ENCODE results near the gene PIH1D2. TPM values are rescaled to one million over a fixed set of nuclear protein-coding genes. Genes with fewer than 3 reads are reported as not detected.
"Not testable (repeated sequence)": the region's sequence is repeated elsewhere in the genome, so short reads cannot be mapped to it uniquely, and the experiment has no call there.

Gene PIH1D2
- total RNA-seq, 2 experiments from 2014 or later = 0.24 to 0.76 TPM

GRCh38 chr11:112097734-112098528, 24.1 kb upstream of the PIH1D2 start:
- no peak overlapping the region for H3K4me3 Mint-ChIP-seq
- CTCF ChIA-PET = interaction anchor here (1.0 kb wide), 1 partner anchor 16 kb away, joined by 3 read pairs; no protein-coding TSS in a partner anchor

GRCh38 chr11:112096194-112096593, 22.4 kb upstream of the PIH1D2 start:
- ATAC-seq (no peak), DNase-seq (no peak)
- CTCF ChIA-PET = interaction anchor here (1.1 kb wide), 1 partner anchor 16 kb away, joined by 3 read pairs; no protein-coding TSS in a partner anchor
- no peaks in the 10 kb centered on the region for H3K4me1 Mint-ChIP-seq (ENCODE audit: low read depth)
- no peaks in the 10 kb centered on the region for H3K27me3 Mint-ChIP-seq (ENCODE audit: low read depth)
- POLR2A ChIA-PET = no interaction called here
- peaks cover 32% of the 10 kb centered on the region for H3K36me3 Mint-ChIP-seq (ENCODE audit: low read depth)
- H3K4me3 Mint-ChIP-seq = no peak overlapping the region
- H3K27ac Mint-ChIP-seq = no peak overlapping the region
- no peaks in the 10 kb centered on the region for H3K9me3 Mint-ChIP-seq (ENCODE audit: insufficient read depth)

More at GRCh38 chr11:112097734-112098528, 24.1 kb upstream of the PIH1D2 start:
- DNase-seq (no peak), ATAC-seq (no peak)
- H3K36me3 Mint-ChIP-seq (ENCODE audit: low read depth) = peaks cover 20% of the 10 kb centered on the region
- no peaks in the 10 kb centered on the region for H3K9me3 Mint-ChIP-seq (ENCODE audit: insufficient read depth)
- no peak overlapping the region for H3K27ac Mint-ChIP-seq
- POLR2A ChIA-PET = interaction anchor here (0.7 to 1.4 kb wide), 2 partner anchors 8 to 12 kb away, joined by 3 to 4 read pairs; partner anchors contain the start of genes SDHD and TIMM8B
- H3K27me3 Mint-ChIP-seq (ENCODE audit: low read depth) = no peaks in the 10 kb centered on the region
- H3K4me1 Mint-ChIP-seq (ENCODE audit: low read depth) = no peaks in the 10 kb centered on the region

DNA sequence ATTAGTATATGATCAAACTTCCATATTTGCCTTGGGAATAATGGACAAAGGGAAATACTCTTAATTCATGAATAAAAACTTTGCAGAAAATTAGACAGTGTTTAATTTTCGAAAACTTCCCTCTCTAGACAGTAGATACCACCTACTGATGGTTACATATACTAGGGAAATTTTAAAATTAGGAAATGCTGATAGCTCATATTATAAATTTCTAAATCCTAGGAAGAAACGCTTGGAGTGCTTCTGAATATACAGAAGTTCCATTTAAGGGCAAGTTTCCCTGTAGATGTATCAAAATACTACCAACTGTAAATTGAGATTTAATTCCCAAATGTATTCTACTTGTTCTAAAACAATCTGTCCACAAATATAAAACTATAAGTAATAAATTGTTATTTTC, 21.5 kb upstream of the PIH1D2 start:
- H3K9me3 Mint-ChIP-seq (ENCODE audit: insufficient read depth); DNase-seq; H3K27me3 Mint-ChIP-seq (ENCODE audit: low read depth); POLR2A ChIA-PET; H3K4me1 Mint-ChIP-seq (ENCODE audit: low read depth); ATAC-seq; CTCF ChIA-PET; H3K27ac Mint-ChIP-seq; H3K4me3 Mint-ChIP-seq: not testable (repeated sequence)
- H3K36me3 Mint-ChIP-seq (ENCODE audit: low read depth) = peaks cover 38% of the 10 kb centered on the region

DNA sequence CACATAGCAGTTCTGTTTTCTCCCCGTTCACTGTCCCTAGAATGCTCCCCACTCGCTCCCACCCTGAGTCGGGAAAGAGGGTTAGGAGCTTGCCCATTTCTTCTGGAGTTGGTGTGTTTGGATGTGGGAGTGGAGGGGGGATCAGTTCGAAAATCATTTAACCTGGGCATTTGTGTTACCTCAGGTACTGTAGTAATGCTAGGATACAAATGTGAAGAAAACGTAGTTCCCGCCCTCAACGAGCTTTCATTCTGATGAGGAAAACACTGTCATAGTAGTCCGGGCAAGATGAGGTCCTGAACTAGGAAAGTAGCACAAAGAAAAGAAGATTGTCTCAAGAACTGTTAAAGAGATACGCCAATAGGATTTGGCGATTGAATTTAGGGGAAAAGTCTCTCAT, 13.4 kb upstream of the PIH1D2 start:
- DNase-seq (no peak), ATAC-seq (no peak)
- Mint-ChIP-seq H3K36me3 (ENCODE audit: low read depth) (peaks cover 88% of the 10 kb centered on the region), H3K9me3 (ENCODE audit: insufficient read depth) (no peaks in the 10 kb centered on the region), H3K4me1 (ENCODE audit: low read depth) (peaks cover 58% of the 10 kb centered on the region), H3K27ac (peak overlapping the region; percentile 96), H3K27me3 (ENCODE audit: low read depth) (no peaks in the 10 kb centered on the region), H3K4me3 (peak overlapping the region; percentile 99)
- CTCF ChIA-PET = interaction anchor here (0.9 to 2.5 kb wide), 6 partner anchors 25 to 216 kb away, joined by 3 to 9 read pairs (median 5); partner anchors contain the start of genes ALG9 and BCO2
- POLR2A ChIA-PET = interaction anchor here (0.8 to 1.5 kb wide), 5 partner anchors 12 to 161 kb away, joined by 3 to 5 read pairs (median 3); partner anchors contain the start of genes NKAPD1 and PIH1D2

- Mint-ChIP-seq H3K4me3 (peak within 1 kb of the TSS; percentile 99), H3K4me1 (ENCODE audit: low read depth) (peaks cover 58% of the 10 kb centered on the region), H3K9me3 (ENCODE audit: insufficient read depth) (no peaks in the 10 kb centered on the region), H3K27ac (peak within 1 kb of the TSS; percentile 96), H3K36me3 (ENCODE audit: low read depth) (peaks cover 87% of the 10 kb centered on the region), H3K27me3 (ENCODE audit: low read depth) (no peaks in the 10 kb centered on the region)
- peak; percentile 97 for DNase-seq
- peak; percentile 93 for ATAC-seq
- CTCF ChIA-PET = interaction anchor here (0.9 to 2.5 kb wide), 5 partner anchors 27 to 215 kb away, joined by 4 to 9 read pairs (median 5); partner anchors contain the start of genes ALG9 and BCO2
- POLR2A ChIA-PET = interaction anchor here (0.6 to 1.5 kb wide), 9 partner anchors 11 to 322 kb away, joined by 3 to 5 read pairs (median 3); partner anchors contain the start of genes NKAPD1 and PIH1D2
Observed at GRCh38 chr11:112086422-112087191, 12.8 kb upstream of the PIH1D2 start, which contains the start of the genes SDHD and TIMM8B. Gene SDHD (plus strand): TSS chr11:112086873. CDS start chr11:112086908, 35 bp downstream. Gene TIMM8B (minus strand): TSS chr11:112086756. CDS start chr11:112086723, 33 bp downstream.

GRCh38 chr11:112085822-112086421, 12.1 kb upstream of the PIH1D2 start:
- CTCF ChIA-PET = interaction anchor here (0.9 to 2.5 kb wide), 4 partner anchors 90 to 214 kb away, joined by 4 to 9 read pairs (median 5); partner anchors contain the start of genes ALG9 and BCO2
- peak overlapping the region; percentile 99 for H3K4me3 Mint-ChIP-seq
- no peaks in the 10 kb centered on the region for H3K9me3 Mint-ChIP-seq (ENCODE audit: insufficient read depth)
- peak; percentile 50 for ATAC-seq
- H3K36me3 Mint-ChIP-seq (ENCODE audit: low read depth) = peaks cover 82% of the 10 kb centered on the region
- no peaks in the 10 kb centered on the region for H3K27me3 Mint-ChIP-seq (ENCODE audit: low read depth)
- peaks cover 60% of the 10 kb centered on the region for H3K4me1 Mint-ChIP-seq (ENCODE audit: low read depth)
- peak; percentile 64 for DNase-seq
- POLR2A ChIA-PET = interaction anchor here (0.6 to 1.5 kb wide), 6 partner anchors 11 to 321 kb away, joined by 3 read pairs; partner anchors contain the start of genes NKAPD1 and PIH1D2
- peak overlapping the region; percentile 96 for H3K27ac Mint-ChIP-seq

- peaks cover 73% of the 10 kb centered on the region for H3K36me3 Mint-ChIP-seq (ENCODE audit: low read depth)
- POLR2A ChIA-PET = no interaction called here
- H3K4me3 Mint-ChIP-seq = no peak overlapping the region
- peaks cover 42% of the 10 kb centered on the region for H3K4me1 Mint-ChIP-seq (ENCODE audit: low read depth)
- DNase-seq (no peak), ATAC-seq (no peak)
- no peaks in the 10 kb centered on the region for H3K27me3 Mint-ChIP-seq (ENCODE audit: low read depth)
- CTCF ChIA-PET = interaction anchor here (0.6 to 1.0 kb wide), 2 partner anchors 57 to 151 kb away, joined by 3 to 4 read pairs; partner anchors contain the start of gene DLAT
- H3K27ac Mint-ChIP-seq = peak overlapping the region; percentile 76
- no peaks in the 10 kb centered on the region for H3K9me3 Mint-ChIP-seq (ENCODE audit: insufficient read depth)
Observed at GRCh38 chr11:112082729-112083128, 8.9 kb upstream of the PIH1D2 start.

DNA sequence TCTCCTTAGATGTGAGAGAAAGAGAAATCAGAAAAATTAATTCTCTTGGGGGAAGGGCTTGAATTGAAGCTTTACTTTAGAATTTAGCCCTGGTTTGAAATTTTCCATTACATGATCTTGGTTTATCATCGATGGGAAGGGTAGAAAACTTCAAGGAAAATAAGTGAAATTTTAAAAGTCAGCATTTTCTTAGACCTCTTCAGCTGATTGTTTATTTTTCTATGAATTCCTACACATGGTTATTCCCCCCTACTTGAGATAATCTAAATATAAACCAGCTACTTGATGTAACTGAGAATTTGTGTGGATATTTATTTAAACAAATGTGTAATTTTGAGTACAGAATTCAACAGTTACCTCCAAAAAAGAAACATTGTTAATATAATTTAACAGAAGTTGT, 10.9 kb downstream of the PIH1D2 start:
- no peaks in the 10 kb centered on the region for H3K4me1 Mint-ChIP-seq (ENCODE audit: low read depth)
- ATAC-seq (no peak), DNase-seq (no peak)
- no peaks in the 10 kb centered on the region for H3K9me3 Mint-ChIP-seq (ENCODE audit: insufficient read depth)
- ChIA-PET POLR2A (no interaction called here), CTCF (no interaction called here)
- H3K4me3 Mint-ChIP-seq = no peak overlapping the region
- H3K27ac Mint-ChIP-seq = no peak overlapping the region
- H3K36me3 Mint-ChIP-seq (ENCODE audit: low read depth) = peaks cover 10% of the 10 kb centered on the region
- H3K27me3 Mint-ChIP-seq (ENCODE audit: low read depth) = no peaks in the 10 kb centered on the region

DNA sequence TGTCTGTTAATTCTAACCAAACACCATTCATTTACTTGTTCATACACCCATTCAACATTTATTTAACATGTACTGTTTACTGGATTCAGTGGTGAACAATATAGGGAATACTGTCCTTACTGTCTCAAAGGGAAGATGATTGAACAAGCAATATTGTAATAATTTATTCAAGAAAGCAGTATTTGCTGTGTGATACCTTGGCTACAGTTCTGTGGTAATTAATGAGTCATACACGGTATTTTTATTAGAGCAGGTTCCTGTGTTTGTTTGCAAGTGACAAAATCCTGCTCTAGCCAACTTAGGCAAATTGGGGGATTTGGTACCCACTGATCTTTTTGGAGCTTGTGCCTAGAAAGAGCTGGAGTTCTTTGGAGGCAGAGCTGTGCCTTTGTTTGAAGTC, 15.7 kb downstream of the PIH1D2 start:
- POLR2A ChIA-PET = no interaction called here
- H3K36me3 Mint-ChIP-seq (ENCODE audit: low read depth) = peaks cover 40% of the 10 kb centered on the region
- ATAC-seq = no peak

GRCh38 chr11:112057170-112057569, 16.6 kb downstream of the PIH1D2 start:
- no peak overlapping the region for H3K4me3 Mint-ChIP-seq
- no peaks in the 10 kb centered on the region for H3K27me3 Mint-ChIP-seq (ENCODE audit: low read depth)
- H3K36me3 Mint-ChIP-seq (ENCODE audit: low read depth) = peaks cover 45% of the 10 kb centered on the region
- POLR2A ChIA-PET = interaction anchor here (0.6 kb wide), 1 partner anchor 13 kb away, joined by 3 read pairs; no protein-coding TSS in a partner anchor
- ATAC-seq (no peak), DNase-seq (no peak)
- CTCF ChIA-PET = interaction anchor here (0.7 kb wide), 1 partner anchor 20 kb away, joined by 3 read pairs; no protein-coding TSS in a partner anchor
- peak overlapping the region; percentile 26 for H3K27ac Mint-ChIP-seq
- H3K4me1 Mint-ChIP-seq (ENCODE audit: low read depth) = peaks cover 2% of the 10 kb centered on the region
- H3K9me3 Mint-ChIP-seq (ENCODE audit: insufficient read depth) = no peaks in the 10 kb centered on the region

More for the DNA sequence above, 15.7 kb downstream of the PIH1D2 start:
- no peak for DNase-seq
- H3K9me3 Mint-ChIP-seq (ENCODE audit: insufficient read depth) = no peaks in the 10 kb centered on the region
- H3K27ac Mint-ChIP-seq = no peak overlapping the region
- H3K4me1 Mint-ChIP-seq (ENCODE audit: low read depth) = peaks cover 2% of the 10 kb centered on the region
- CTCF ChIA-PET = no interaction called here
- no peak overlapping the region for H3K4me3 Mint-ChIP-seq
- H3K27me3 Mint-ChIP-seq (ENCODE audit: low read depth) = no peaks in the 10 kb centered on the region

DNA sequence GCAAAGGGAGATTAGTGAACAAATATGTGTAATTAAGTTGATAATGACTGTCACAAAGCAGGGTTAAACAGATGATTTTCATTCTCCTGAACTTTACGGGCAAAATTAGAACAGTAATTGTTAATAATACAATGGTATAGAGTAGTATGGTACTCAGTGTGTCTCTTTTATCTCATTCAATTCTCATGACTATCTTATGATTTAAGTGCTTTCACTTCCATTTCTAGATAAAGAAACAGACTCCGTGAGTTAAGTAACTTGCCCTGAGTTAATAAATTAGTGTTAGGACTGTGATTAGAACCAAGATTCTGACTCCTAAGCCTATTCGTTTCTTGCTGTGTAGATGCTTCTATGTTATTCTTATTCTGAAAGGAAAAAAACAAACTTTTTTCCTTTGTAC, 22.0 kb downstream of the PIH1D2 start:
- peaks cover 64% of the 10 kb centered on the region for H3K36me3 Mint-ChIP-seq (ENCODE audit: low read depth)
- ChIA-PET POLR2A (interaction anchor here (1.0 kb wide), 1 partner anchor 13 kb away, joined by 3 read pairs; no protein-coding TSS in a partner anchor), CTCF (no interaction called here)
- peaks cover 12% of the 10 kb centered on the region for H3K4me1 Mint-ChIP-seq (ENCODE audit: low read depth)
- H3K27ac Mint-ChIP-seq = no peak overlapping the region
- no peaks in the 10 kb centered on the region for H3K27me3 Mint-ChIP-seq (ENCODE audit: low read depth)
- no peak overlapping the region for H3K4me3 Mint-ChIP-seq
- no peak for ATAC-seq
- DNase-seq = no peak
- H3K9me3 Mint-ChIP-seq (ENCODE audit: insufficient read depth) = no peaks in the 10 kb centered on the region
